Measurements from ENCODE around the gene KCNJ15.
"Not testable (repeated sequence)": the region's sequence is repeated elsewhere in the genome, so short reads cannot be mapped to it uniquely, and the experiment has no call there.

The KCNJ15 gene

DNA sequence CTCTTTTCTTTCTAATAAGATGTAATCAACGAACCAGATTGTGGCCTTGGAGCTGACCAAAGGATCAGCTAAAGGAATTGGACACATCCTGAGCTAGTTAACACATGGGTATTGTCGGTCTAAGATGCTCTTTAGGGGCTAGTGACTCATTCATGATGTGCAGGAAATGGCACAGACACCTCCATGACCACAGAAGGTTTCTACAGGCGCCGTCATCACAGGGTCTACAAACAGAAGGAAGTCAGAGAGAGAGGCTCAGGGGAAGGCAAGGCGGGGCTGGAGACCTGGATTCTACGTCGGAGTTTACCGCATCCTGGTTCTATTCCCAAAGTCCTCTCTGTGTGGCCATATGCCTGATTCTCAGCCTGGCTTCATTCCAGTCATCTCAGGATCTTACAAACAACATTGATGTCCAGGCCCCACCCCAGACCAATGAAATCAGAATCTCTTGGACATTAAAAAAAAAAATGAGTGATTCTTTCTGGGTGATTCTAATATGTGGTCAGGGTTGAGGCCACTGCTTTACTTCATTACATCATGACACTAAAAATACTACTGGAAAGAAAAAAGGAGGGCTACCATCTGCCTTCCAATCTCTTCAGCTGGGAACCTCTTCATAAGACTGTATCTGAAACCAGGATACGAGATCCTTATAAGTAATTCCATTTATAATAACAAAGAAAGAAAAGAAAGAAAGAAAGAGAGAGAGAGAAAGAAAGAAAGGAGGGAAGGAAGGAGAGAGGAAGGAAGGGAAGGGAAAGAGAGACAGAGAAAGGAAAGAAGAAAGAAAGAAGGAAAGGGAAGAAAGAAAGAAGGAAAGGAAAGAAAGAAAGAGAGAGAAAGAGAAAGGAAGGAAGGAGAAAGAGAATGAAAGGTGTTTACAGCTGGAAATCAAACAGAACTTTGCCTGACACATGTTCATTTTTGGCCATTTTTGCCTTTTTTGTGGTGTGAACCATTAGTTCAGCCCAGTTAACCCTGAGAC lies 11.6 kb upstream of the KCNJ15 start:
- no peak for DNase-seq (ENCODE audit: low spot score)

DNA sequence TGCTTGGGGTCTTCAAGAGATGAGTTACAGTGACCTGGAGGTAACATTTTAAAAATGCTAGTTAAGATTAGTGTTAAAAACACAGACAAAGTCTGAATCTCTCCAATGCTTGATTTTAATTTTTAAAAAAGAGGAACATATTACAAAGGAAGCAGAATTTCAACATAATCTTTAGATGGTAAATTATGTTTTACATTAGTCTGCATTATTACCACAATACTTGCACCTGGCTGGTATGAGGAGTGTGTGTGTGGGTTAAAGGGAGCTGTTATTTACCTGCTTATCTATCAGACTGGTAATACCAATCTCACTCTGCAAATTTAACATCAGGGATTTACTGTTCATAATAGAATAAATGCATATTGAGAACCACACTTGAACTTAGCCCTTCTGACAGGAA lies 10.3 kb upstream of the KCNJ15 start:
- no peak for DNase-seq (ENCODE audit: low spot score)

DNA sequence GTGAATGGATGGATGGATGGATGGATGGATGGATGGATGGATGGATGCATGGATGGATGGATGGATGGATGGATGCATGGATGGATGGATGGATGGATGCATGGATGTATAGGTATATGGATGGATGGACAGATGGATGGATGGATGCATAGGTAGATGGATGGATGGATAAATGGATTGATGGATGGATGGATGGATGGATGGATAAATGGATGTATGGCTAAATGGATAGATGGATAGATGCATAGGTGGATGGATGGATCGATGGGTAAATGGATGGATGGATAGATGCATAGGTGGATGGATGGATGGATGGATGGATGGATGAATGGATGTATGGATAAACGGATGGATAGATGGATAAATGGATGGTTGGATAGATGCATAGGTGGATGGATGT lies 9.7 kb upstream of the KCNJ15 start:
- DNase-seq (ENCODE audit: low spot score) = not testable (repeated sequence)

DNA sequence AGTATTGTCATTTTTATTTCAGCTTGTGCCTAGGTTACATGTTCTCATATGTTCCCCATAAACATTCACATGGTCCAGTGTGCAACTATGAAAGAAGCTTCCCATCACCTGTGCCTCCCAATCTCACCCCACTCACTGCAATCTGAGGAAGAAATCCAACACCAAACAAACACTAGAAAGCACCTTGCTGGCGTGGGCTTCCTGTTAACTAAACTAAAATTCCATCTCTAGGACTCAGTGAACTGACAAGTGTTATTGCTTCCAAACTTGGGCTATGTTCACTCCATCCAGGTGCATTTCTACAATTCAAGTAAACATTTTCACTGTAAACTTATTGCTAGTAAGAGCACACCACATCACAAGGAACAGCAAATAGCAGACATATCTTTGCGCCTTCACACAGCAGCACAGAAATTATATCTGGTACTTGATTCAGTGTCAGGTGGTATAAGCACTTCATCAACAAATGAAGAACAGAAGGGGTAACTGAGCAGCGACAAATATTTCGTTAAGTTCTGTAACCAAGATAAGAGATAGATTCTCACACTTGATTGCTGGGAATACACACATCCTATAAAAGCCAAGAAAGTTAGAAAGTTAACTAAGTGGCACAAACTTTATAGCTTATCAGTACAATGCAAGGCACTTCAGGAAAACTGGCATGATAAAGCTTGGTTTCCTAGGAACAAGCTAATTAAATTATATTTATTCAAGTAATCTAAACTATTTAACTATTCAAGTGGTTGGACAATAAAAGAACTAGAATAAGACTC lies 8.9 kb upstream of the KCNJ15 start:
- DNase-seq (ENCODE audit: low spot score) = no peak

DNA sequence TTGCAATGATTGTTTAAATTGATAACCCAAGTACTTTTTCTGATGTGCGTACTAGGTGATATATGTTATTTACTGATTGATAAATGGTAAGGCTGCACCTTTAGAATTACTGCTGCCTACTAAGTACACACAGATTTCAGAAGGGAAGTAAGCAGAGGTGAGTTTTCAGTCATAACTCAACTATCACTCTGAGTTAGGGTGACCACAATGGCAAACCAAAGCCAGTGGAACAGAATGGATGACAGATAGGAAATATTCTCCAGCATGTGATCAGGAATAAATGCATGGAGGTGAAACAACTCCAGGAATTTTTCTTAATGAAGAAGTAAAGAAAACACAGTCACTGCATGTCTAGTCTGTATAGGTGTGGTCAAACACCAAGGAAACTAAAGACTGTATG lies 7.5 kb upstream of the KCNJ15 start:
- DNase-seq (ENCODE audit: low spot score) = no peak

DNA sequence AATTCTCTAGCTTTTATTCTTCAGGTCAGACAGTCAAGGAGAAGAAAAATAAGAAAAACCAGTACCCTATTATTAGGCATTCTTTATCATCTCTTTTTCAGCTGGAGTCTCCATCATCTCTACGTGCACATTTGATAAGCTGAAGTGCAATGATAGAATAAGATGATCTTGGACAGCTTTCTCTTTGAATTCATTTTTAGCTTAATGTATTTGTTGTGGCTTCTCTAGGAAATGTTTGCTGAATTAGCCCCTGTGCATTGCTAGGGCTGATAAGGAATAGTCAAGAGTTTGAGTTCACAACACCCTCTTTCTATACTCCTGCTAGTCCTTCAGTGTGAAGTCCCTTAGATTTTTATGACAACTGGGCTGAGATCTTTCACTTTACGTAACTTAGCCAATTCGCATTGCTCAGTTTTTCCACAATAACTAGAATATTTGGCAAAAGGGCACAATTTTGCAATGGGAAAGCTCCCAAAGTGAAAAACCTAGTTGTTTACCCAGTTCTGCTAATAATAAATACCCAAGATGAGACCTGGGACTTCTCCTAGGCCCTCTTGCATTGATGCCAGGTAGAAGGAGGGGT lies 7.0 kb upstream of the KCNJ15 start:
- DNase-seq (ENCODE audit: low spot score) = no peak

DNA sequence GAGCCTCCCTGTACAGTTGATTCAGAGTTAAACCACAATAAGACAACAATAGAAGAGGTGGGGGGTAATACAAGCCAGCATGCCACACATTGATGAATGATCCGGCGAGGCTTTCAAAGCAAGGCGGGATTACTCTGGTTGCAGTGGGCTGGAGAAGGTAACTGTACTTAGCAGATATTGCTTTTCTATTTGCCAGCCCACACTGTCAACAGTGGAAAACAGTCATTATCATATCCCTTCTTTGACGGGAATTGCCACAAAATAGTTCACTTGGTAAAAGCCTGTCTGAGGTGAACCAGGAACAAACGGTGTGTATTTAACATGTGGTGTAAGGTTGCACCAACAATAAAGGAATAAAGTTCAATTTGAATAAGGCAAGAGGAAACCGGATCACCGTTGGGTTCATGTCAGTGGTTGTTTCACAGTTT lies 5.8 kb upstream of the KCNJ15 start:
- DNase-seq (ENCODE audit: low spot score) = no peak

DNA sequence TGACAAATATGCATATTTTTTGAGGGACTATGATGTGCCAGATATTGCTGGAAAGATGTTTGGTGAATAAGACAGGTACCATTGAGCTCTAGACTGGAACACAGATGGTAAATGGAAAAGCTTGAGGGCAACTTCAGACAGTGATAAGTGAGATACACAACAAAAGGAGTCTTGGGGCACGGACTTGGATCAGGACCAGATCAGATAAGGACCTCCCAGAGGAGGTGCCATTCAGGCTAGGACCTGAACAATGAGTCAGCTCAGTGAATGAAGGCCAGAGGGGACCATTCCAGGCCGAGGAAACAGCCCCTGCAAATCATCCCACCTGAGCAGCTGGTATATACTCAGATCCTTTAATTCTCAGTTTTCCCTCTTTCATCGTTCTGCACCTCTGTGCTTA lies 1.8 kb upstream of the KCNJ15 start:
- no peak for DNase-seq (ENCODE audit: low spot score)

DNA sequence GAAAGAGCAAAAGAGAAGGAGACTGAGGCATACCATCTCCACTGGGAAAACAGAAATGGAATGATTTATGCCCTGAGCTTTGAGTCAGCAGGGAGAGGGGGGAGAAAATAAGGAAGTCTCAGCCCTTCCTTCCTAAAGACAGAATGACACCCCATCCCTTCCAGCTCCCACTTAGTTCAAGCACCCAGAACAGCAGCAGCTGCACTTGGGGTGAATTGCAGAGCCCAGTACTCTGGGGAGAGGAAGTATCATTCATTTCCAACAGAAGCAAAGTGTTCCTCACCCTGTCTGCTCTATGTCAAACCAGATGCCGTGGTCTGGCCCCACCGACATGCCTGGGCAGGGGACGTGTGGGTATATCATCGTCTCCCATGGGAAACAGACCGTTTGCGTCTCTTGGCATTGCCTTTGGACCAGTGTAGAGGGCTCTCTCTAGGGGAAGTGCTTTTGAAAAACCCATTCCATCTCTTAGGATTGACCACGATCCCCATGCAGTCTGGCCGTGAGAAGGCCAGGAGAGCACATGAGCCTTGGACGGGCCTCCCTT lies 1.1 kb upstream of the KCNJ15 start:
- DNase-seq (ENCODE audit: low spot score) = no peak

DNA sequence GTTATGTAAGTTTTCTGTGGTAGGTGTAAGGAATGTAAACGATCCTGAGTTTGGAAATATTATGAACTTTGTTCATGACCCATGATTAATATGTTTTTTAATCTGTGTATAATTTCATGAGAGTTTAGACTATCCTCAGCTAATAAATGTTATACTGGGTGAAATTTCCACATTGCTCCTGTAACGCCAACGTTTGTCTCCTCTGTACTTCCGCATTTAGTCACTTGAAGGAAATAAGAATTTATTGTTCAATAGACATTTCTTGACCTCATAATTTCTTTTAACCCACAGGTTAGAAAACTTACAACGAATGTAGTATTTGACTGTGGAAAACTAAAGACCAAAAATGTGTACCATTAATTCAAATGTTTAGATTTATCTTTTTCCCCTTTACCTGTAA lies 876 bp downstream of the KCNJ15 start:
- no peak for DNase-seq (ENCODE audit: low spot score)

DNA sequence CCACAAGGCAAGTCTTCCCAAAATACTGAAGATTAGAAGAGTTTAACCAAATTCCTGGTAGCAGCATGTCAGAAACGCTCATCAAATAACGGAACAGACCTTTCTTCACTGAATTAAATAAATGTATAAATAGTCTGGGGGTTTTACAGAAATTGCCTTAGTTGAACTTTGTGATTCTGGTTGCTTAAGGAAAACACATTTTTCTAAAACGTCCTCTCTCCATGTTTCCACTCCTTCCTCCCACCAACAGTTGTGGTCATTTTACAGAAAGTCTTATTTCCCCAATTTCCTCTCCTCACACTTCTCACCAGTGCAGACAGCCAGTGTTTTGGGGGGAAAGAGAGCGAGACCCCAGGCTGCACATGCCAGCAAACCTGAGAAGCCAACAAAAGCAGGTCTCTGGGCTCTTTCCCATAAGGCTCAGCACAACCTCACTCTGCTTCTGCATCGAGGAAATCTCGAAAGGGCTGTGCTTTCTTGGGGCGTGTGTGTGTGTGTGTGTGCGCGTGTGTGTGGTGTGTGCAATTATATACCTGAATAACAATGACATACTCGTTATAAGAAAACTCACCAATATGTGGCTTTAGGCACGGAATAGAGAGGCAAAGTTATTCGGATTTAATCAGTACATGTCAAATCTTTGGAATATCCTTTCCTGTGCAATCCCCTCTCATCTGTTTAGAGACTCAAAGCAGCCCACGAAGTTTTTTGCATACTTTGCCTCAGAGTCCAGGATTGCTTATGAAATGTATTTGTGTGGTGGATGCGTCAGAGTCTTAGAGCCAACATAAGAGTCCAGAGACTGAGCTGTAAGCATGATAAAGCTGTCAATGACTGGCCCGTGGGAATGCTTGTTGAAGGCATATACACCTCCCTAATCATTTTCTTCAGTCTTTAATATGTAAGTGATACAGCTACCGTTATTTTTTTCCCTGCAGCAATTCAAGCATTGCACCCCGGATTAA lies 2.0 kb downstream of the KCNJ15 start:
- no peak for DNase-seq (ENCODE audit: low spot score)

DNA sequence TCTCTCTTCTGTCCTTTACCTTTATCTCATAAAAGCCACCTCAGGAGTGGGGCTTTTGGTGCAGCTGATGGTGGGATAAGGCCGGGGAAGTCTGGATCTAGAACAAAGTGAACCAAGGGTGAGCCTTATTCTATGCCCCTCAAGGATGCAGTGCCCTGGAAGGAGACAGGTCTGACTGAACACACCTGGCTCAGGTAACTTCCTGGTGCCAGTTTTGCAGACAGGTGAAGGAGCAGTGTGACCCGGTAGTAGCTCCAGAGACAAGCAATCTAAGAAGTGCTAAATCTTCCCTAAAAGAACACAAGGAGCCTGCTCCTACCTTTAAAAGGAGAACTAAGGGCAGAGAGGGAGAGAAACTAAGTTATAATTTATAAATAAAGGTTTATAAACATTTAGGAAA lies 2.9 kb downstream of the KCNJ15 start:
- DNase-seq (ENCODE audit: low spot score) = no peak

DNA sequence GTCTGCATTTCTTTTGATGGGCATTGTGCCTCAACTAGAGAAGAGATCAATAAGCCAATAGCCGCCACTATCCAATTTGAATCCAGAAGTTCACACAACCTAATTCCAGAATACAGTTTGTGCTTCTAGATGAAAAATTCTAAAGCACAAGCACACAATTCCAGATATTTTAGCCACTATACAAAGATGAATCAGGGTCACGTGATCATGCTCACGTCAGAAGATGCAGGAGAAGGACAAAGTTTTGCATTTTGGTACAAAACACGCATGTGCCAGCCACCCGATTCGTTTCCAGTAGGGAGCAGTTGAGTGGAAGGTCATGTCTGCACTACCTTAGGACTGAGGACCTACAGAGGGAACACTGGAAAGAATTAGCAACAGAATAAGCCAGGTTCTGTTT lies 3.6 kb downstream of the KCNJ15 start:
- DNase-seq (ENCODE audit: low spot score) = no peak

DNA sequence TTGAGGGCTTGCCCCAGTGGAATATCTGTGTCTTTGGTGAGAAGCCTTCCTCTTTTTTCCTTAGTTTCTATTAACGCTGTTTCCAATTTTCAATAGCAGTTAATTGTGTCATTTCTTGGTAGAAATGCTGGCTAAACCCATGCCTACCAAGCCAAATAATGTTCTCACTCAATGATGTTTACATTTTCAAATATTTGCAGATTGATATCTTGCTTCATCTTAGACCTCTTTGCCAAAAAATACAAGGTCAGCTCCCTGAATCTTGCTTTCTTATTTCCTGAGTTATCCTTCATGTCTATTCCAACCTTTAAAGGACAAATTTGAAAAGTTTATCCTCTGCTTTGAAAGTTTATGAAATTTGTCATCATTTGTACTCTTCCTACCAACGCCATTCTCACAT lies 5.1 kb downstream of the KCNJ15 start:
- DNase-seq (ENCODE audit: low spot score) = no peak

DNA sequence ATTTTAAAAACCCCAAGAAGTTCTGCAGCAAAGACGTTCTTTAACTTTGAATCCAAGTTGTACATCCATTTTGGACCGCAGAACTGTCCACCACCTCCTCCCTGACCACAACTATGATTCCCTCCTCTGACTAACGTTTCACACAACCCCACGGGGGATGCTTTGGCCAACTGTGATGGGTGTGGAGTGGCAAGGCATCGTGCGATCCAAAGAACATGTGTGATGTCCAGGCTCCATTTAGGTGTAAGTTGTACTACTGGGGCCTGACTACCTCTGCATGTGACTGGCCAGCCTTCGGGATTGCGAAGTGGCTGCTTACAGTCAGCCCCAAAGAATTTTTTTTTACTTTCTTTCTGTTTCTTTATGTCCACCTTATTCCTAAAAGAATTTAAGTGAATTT lies 6.7 kb downstream of the KCNJ15 start:
- DNase-seq (ENCODE audit: low spot score) = no peak

DNA sequence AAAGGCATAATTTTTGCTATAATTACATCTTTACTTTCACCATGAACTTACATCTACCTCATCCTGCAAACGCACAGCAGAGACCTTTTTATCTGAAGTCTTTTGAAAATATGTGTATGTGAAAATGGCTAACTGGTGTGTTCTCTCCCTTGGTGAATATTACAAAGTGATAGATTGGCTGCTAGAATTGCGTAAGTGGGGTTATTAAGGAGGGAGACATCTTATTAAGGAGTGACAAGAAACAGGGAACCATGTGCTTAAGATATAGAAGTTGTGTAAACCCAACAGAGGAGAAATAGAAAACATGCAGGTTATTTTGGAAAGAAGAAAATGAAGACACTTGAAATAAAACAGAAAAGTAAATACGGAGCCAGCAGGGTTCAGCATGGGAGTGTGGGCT lies 7.8 kb downstream of the KCNJ15 start:
- no peak for DNase-seq (ENCODE audit: low spot score)

DNA sequence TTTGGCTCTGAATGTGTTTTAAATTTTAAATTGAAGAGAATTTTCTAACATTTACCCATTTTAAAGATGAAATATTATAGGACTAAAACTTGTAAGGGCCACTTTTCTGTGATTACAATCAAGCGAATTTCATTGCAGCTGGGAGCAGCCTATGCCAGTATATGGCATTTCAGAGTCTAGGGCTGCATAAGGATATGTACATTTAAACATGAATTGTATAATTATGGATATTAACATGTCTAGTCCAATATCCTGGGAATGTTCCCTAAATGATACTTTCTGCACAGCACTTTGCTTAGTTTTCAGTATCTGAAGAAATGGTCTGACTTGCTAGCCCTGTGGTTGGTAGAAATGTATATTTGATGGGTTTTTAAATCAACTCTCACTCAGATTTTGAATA lies 8.4 kb downstream of the KCNJ15 start:
- no peak for DNase-seq (ENCODE audit: low spot score)

DNA sequence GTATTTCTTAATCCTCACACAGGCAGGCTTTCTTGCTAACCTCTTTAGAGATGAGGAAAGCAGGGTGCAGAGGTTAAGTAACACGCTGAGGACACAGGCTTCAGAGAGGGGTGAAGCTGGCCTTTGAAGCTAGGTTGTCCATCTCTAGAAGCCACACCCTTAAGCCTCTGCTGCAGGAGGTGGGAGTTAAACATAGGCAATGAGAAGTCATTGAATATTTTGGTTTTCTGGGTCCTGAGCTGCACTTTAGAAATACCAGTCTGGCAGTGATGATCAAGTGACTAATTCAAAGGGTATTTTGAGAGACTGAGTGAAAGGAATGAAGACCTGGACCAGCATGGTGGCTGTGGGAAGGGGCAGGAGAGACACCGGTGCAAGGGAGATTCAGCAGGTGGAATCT lies 9.9 kb downstream of the KCNJ15 start:
- DNase-seq (ENCODE audit: low spot score) = no peak

DNA sequence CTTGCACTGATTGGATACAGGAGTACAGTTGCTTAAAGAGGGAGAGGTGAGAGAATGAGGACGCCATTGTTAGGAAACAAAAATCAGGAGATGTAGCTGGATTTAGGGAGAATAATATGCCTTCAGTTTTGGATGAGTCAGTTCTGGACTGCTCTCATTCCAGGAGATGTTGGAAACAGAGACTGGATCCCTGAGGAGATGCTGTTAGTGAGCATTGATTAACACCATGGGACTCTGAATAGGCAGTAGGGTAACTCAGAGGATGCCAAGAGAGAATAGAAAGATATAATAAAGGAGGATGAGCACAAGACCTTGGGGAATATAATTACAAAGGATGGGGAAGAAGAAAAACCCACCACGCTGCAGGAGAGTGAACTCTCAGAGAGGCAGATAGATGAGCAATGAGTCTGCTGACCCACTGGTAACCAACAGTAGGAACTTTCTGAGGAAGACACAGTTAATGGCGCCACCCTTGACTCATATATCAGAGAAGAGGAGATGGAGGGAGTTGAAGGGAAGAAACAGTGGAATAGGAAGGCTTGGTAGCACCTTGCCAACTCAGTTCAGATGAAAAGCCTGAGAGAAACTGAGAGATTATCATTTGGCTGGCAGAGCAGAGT lies 10.5 kb downstream of the KCNJ15 start:
- DNase-seq (ENCODE audit: low spot score) = no peak

DNA sequence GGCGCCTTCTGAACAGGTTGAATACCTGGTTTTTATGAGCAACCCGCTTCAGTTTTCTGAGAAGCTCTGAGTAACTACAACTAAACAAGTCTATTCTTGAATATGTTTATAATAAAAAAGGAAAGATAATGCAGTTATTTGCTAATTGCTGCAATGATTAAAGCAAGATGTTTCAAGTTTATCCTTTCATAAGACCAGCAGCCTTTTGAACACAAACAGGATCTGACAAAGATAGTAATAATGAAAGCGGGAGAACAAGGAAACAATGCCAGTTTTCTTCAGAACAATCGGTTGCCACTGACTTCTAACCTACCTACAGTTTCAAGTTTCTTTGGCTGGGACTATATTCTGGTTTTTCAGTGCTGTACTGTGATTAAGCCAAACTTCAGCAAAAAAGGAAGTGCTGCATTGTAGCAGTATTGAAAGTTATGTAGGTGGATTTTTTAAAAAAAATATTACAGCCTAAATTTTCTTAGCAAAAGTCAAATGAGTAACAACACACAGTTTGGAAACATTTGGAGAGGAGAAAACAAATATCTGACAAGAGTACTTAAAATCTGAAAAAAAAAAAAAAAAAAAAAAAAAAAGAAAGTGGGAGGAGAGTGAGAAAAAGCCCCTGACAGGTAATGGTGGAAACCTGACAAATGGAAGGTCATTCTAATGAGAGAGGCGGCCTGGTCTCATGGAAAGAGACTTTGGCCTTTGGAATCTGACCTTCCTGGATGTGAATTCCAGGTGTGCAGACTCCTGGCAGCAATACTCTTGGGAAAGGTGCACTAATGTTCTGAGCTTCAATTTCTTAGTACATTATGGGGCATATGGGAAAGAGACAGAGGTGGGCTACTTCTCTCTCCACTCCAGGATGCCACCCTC lies 11.4 kb downstream of the KCNJ15 start:
- DNase-seq (ENCODE audit: low spot score) = no peak

Data from putamen (tissue), 1 donor.